A549 (cell line): ENCODE results near the gene EPS8L2. TPM values are rescaled to one million over a fixed set of nuclear protein-coding genes. Genes with fewer than 3 reads are reported as not detected.

Source experiments
- ATAC-seq, 2 experiments: fragments of 200-7000 bp in 1 of 2; fragments of >200 bp in 1 of 2; cut with Nextera tagmentation in 1 of 2; cut with Tn5 transposase in 1 of 2; 3 replicates each; pipeline versions ENCODE4 v1.8.0 to v1.9.1; 2018 to 2020; ENCODE audit warnings: mild to moderate bottlenecking in 1 of 2, moderate library complexity in 1 of 2
- CTCF ChIA-PET: fragments of 300-600 bp; sonication (Branson Sonifier 250); formaldehyde crosslinking; extraction: SDS; loops from one replicate; lab custom pipeline; 2021; ENCODE audit warnings: antibody characterized with exemption, inconsistent platforms; lab: Yijun Ruan, JAX
- POLR2A ChIA-PET: fragments of 350-600 bp; formaldehyde crosslinking; extraction: SDS; loops from one replicate; lab custom pipeline; 2021; ENCODE audit warnings: antibody characterized with exemption, inconsistent platforms; lab: Yijun Ruan, JAX
- DNase-seq, 2 experiments: peaks; one replicate each; pipeline versions ENCODE4 v3.0.0 to v3.0.0-alpha.2; 2011 to 2016; ENCODE audit warnings: low read depth in 1 of 2, low spot score in 1 of 2
- FAIRE-seq: peaks from 2 replicates; lab custom pipeline; 2011; peaks lifted over from hg19 to GRCh38; lab: Jason Lieb, UNC
- H3K27ac ChIP-seq, 2 experiments: fragments of >200 bp; sonication (Bioruptor Twin); formaldehyde crosslinking; 3 replicates each; pipeline ENCODE4 v1.5.1; 2016 to 2017
- H3K4me1 ChIP-seq: fragments of >200 bp; sonication (Bioruptor Twin); formaldehyde crosslinking; 3 replicates; pipeline ENCODE4 v1.6.1; 2016
- H3K4me2 ChIP-seq: fragments of >200 bp; sonication (Bioruptor Twin); formaldehyde crosslinking; 3 replicates; pipeline ENCODE4 v1.6.1; 2016
- H3K4me3 ChIP-seq: fragments of >200 bp; sonication (Bioruptor Twin); formaldehyde crosslinking; 3 replicates; pipeline ENCODE4 v1.5.1; 2016
- H3K9me3 ChIP-seq: fragments of >200 bp; sonication (Bioruptor Twin); formaldehyde crosslinking; 3 replicates; pipeline ENCODE4 v1.6.1; 2016
- BHLHE40 ChIP-seq: IDR thresholded peaks from 2 replicates; pipeline ENCODE4 v1.6.1; 2012; ENCODE audit warnings: low read depth, low read length, inconsistent platforms
- CBX2 ChIP-seq: fragments of 200-600 bp; sonication (generic); IDR thresholded peaks from 2 replicates; pipeline ENCODE4 v1.6.1; 2016; ENCODE audit warnings: low read depth, mild to moderate bottlenecking, borderline replicate concordance
- CBX8 ChIP-seq: fragments of 200-600 bp; sonication (generic); IDR thresholded peaks from 2 replicates; pipeline ENCODE4 v1.6.1; 2016
- CEBPB ChIP-seq, 2 experiments: fragments of >200 bp in 1 of 2; sonication (Bioruptor Twin) in 1 of 2; formaldehyde crosslinking in 1 of 2; IDR thresholded peaks; 2 replicates each; pipeline ENCODE4 v1.6.1; 2012 to 2016
- EHF ChIP-seq: fragments of 250-450 bp; sonication (Bioruptor Pico); IDR thresholded peaks from 2 replicates; pipeline ENCODE4 v1.5.0; 2020; ENCODE audit warnings: mild to moderate bottlenecking
- FOXS1 ChIP-seq: fragments of 250-450 bp; sonication (Bioruptor Pico); IDR thresholded peaks from 2 replicates; pipeline ENCODE4 v1.5.0; 2020; ENCODE audit warnings: mild to moderate bottlenecking, moderate library complexity
- HOXB5 ChIP-seq: fragments of 250-450 bp; sonication (Bioruptor Pico); IDR thresholded peaks from 2 replicates; pipeline ENCODE4 v1.5.0; 2020; ENCODE audit warnings: mild to moderate bottlenecking, moderate library complexity
- JUNB ChIP-seq: fragments of >200 bp; sonication (Bioruptor Twin); formaldehyde crosslinking; IDR thresholded peaks from 2 replicates; pipeline ENCODE4 v1.6.1; 2016
- KDM1A ChIP-seq: fragments of 200-600 bp; sonication (generic); IDR thresholded peaks from 2 replicates; pipeline ENCODE4 v1.6.1; 2016; ENCODE audit warnings: low read depth, mild to moderate bottlenecking
- MAZ ChIP-seq: fragments of 150-350 bp; IDR thresholded peaks from 2 replicates; pipeline ENCODE4 v1.6.1; 2014; ENCODE audit warnings: antibody characterized with exemption, low read depth, low read length, borderline replicate concordance
- NFE2L2 ChIP-seq: fragments of 150-350 bp; conservative IDR thresholded peaks from 2 replicates; pipeline ENCODE4 v1.6.1; 2014; ENCODE audit warnings: low read length
- NR3C1 ChIP-seq: fragments of >200 bp; sonication (Bioruptor Twin); formaldehyde crosslinking; IDR thresholded peaks from 3 replicates; pipeline ENCODE4 v1.6.1; 2017
- PHF8 ChIP-seq: fragments of 200-600 bp; sonication (generic); IDR thresholded peaks from 2 replicates; pipeline ENCODE4 v1.6.1; 2016; ENCODE audit warnings: low read depth, mild to moderate bottlenecking, antibody characterized with exemption, moderate library complexity, borderline replicate concordance
- POLR2AphosphoS2 ChIP-seq: conservative IDR thresholded peaks from 2 replicates; pipeline ENCODE4 v1.6.1; 2012; ENCODE audit warnings: low read length, improper control_type of control experiment, inconsistent platforms
- RARB ChIP-seq: fragments of 250-450 bp; sonication (Bioruptor Pico); IDR thresholded peaks from 2 replicates; pipeline ENCODE4 v1.8.0; 2021; ENCODE audit warnings: mild to moderate bottlenecking, moderate library complexity
- RCOR1 ChIP-seq: fragments of 150-350 bp; IDR thresholded peaks from 2 replicates; pipeline ENCODE4 v1.6.1; 2014; ENCODE audit warnings: antibody characterized with exemption, low read length, low read depth
- SMC3 ChIP-seq: fragments of >200 bp; sonication (Bioruptor Twin); formaldehyde crosslinking; IDR thresholded peaks from 3 replicates; pipeline ENCODE4 v1.6.1; 2018; ENCODE audit warnings: inconsistent platforms
- TP53 ChIP-seq: fragments of 250-450 bp; sonication (Bioruptor Pico); IDR thresholded peaks from 2 replicates; pipeline ENCODE4 v1.5.0; 2021; ENCODE audit warnings: mild to moderate bottlenecking, moderate library complexity
- WGBS: methylation state at CpG from one replicate; pipeline ENCODE4 v1.1.6; 2017; ENCODE audit errors: missing lambda C conversion rate; 5-methylcytosine and 5-hydroxymethylcytosine counted together
- polyA plus RNA-seq, 4 experiments: library from polyadenylated mRNA; depleted of rRNA in 3 of 4; stranded (reverse); fragments of >200 nt; fragmentation: RNase III in 1 of 4; extraction: RNeasy Plus Mini Kit Qiagen cat#74134 plus additional on column Dnase treatment in 1 of 4; gene quantifications; 2 replicates in 3 of 4; 3 replicates in 1 of 4; pipeline ENCODE4 v1.2.3, GENCODE V29; 2011 to 2017
- TF ChIP-seq, protein P1 (sequence below): IDR thresholded peaks from 2 replicates; pipeline ENCODE4 v1.6.1; 2012
- TF ChIP-seq, protein P2 (sequence below): fragments of 200-600 bp; sonication (generic); IDR thresholded peaks from 2 replicates; pipeline ENCODE4 v1.6.1; 2016; ENCODE audit warnings: antibody characterized with exemption, mild to moderate bottlenecking, moderate library complexity

Gene EPS8L2
- polyA plus RNA-seq, 2 of the 4 experiments (the other 2 are of a cell fraction): 60.7 to 154 TPM

DNA sequence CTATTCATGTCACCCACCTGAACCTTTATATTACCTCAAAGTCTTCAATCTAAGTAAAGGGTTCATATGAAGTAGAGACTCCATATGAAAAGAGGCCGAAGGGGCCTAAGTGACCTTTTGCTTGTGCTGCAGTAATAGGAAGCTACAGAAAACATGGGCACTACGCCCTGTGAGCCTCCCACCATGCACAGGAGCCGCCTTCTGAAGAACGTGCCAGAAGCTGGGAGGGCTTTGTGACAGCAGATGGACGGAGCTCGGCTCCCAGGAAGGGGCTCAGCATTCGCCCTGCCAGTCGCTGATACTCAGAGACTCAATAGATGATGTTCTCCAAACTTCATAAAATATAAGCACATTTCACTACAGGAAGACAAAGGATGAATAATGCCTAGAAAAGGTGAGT is 32.2 kb upstream of the EPS8L2 start:
- FAIRE-seq (no peak), ATAC-seq (no peak), DNase-seq (no peak)
- no peak overlapping the region for H3K4me2 ChIP-seq
- no peak for TF ChIP-seq FOXS1 (CRISPR knock-in tag)
- TF ChIP-seq MAZ: no peak
- TF ChIP-seq EHF (CRISPR knock-in tag): no peak
- TF ChIP-seq KDM1A: no peak
- no peak for TF ChIP-seq CEBPB (IDR thresholded peaks at IDR 0.05)
- TF ChIP-seq NFE2L2: no peak
- TF ChIP-seq RCOR1: no peak
- no peak for TF ChIP-seq TP53 (CRISPR knock-in tag)
- no peak for TF ChIP-seq PHF8
- no peak for TF ChIP-seq SMC3
- CTCF ChIA-PET: interaction anchor here (0.9 to 3.8 kb wide), 6 partner anchors 9 to 155 kb away, joined by 3 to 26 read pairs (median 8); no protein-coding TSS in a partner anchor
- no peak overlapping the region for H3K27ac ChIP-seq
- H3K9me3 ChIP-seq: no peaks in the 10 kb centered on the region
- 93% methylated on average over 8 of the region's 8 CpGs for WGBS
- POLR2A ChIA-PET: no interaction called here
- H3K4me1 ChIP-seq: no peaks in the 10 kb centered on the region
- no peak overlapping the region for H3K4me3 ChIP-seq

DNA sequence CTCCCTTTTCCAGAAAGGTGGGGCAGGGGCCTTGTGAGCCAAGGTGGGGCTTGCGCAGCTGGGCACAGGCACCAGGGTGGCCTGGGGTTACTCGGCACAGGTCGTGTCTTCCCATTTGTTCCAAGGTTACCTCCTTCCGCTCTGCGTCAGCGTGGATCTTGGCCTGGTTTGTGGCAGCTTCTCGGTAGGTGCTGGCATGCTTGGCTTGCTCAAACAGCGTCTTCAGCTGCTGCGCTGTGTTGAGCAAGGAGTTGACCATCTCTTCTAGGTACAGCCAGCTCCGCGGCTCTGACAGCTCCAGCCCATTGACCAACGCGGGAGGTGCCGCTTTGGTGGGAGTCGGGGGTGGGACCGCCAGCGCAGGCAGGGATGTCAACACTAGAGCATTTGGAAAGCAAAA is 31.6 kb upstream of the EPS8L2 start:
- TF ChIP-seq POLR2AphosphoS2: no peak
- no peak for TF ChIP-seq NR3C1
- no peak for TF ChIP-seq RARB
- TF ChIP-seq JUNB: no peak
- TF ChIP-seq PHF8: no peak
- TF ChIP-seq HOXB5 (CRISPR knock-in tag): no peak
- no peak for TF ChIP-seq MAZ
- FAIRE-seq: no peak
- no peak overlapping the region for H3K4me3 ChIP-seq
- no peak for ATAC-seq
- no peaks in the 10 kb centered on the region for H3K4me1 ChIP-seq
- no peaks in the 10 kb centered on the region for H3K9me3 ChIP-seq
- 94% methylated on average over 17 of the region's 17 CpGs for WGBS
- H3K27ac ChIP-seq: no peak overlapping the region
- H3K4me2 ChIP-seq: no peak overlapping the region
- no peak for DNase-seq
- ChIA-PET CTCF (interaction anchor here (1.1 to 3.8 kb wide), 5 partner anchors 8 to 62 kb away, joined by 3 to 26 read pairs (median 10); no protein-coding TSS in a partner anchor), POLR2A (no interaction called here)

DNA sequence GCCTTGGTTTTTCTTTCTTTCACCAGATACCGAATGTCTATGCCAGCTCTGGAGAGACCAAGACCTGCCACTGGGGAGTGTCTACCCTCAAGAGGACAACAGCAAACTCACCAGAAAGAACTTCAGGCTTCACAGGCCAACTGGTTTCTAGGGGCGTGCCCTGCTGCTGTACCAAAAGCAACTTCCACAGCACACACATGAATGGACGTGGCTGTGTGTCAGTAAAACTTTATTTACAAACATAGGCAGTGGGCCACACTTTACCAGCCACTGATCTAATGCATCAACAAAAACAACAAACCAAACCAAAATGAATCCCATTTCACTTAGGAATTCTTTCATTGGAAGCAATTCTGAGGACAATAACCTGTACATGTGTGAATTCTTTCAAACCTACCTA is 27.7 kb upstream of the EPS8L2 start:
- Histone ChIP-seq H3K27ac (no peak overlapping the region), H3K4me3 (no peak overlapping the region), H3K9me3 (no peaks in the 10 kb centered on the region), H3K4me2 (no peak overlapping the region), H3K4me1 (no peaks in the 10 kb centered on the region)
- CTCF ChIA-PET: interaction anchor here (6.1 kb wide), 1 partner anchor 44 kb away, joined by 30 read pairs; no protein-coding TSS in a partner anchor
- TF ChIP-seq, protein P1, sequence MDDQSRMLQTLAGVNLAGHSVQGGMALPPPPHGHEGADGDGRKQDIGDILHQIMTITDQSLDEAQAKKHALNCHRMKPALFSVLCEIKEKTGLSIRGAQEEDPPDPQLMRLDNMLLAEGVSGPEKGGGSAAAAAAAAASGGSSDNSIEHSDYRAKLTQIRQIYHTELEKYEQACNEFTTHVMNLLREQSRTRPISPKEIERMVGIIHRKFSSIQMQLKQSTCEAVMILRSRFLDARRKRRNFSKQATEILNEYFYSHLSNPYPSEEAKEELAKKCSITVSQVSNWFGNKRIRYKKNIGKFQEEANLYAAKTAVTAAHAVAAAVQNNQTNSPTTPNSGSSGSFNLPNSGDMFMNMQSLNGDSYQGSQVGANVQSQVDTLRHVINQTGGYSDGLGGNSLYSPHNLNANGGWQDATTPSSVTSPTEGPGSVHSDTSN: no peak
- TF ChIP-seq BHLHE40 (no peak), CEBPB (IDR thresholded peaks at IDR 0.05) (no peak), CBX2 (no peak), FOXS1 (CRISPR knock-in tag) (no peak), CBX8 (no peak)
- TF ChIP-seq, protein P2, sequence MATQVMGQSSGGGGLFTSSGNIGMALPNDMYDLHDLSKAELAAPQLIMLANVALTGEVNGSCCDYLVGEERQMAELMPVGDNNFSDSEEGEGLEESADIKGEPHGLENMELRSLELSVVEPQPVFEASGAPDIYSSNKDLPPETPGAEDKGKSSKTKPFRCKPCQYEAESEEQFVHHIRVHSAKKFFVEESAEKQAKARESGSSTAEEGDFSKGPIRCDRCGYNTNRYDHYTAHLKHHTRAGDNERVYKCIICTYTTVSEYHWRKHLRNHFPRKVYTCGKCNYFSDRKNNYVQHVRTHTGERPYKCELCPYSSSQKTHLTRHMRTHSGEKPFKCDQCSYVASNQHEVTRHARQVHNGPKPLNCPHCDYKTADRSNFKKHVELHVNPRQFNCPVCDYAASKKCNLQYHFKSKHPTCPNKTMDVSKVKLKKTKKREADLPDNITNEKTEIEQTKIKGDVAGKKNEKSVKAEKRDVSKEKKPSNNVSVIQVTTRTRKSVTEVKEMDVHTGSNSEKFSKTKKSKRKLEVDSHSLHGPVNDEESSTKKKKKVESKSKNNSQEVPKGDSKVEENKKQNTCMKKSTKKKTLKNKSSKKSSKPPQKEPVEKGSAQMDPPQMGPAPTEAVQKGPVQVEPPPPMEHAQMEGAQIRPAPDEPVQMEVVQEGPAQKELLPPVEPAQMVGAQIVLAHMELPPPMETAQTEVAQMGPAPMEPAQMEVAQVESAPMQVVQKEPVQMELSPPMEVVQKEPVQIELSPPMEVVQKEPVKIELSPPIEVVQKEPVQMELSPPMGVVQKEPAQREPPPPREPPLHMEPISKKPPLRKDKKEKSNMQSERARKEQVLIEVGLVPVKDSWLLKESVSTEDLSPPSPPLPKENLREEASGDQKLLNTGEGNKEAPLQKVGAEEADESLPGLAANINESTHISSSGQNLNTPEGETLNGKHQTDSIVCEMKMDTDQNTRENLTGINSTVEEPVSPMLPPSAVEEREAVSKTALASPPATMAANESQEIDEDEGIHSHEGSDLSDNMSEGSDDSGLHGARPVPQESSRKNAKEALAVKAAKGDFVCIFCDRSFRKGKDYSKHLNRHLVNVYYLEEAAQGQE: no peak
- POLR2A ChIA-PET: no interaction called here
- FAIRE-seq: no peak
- 85% methylated on average over 3 of the region's 3 CpGs for WGBS
- ATAC-seq: no peak; a peak in 1 of 6 replicates
- no peak for DNase-seq
